ENCODE measurements around the gene ADORA2A.

DNA sequence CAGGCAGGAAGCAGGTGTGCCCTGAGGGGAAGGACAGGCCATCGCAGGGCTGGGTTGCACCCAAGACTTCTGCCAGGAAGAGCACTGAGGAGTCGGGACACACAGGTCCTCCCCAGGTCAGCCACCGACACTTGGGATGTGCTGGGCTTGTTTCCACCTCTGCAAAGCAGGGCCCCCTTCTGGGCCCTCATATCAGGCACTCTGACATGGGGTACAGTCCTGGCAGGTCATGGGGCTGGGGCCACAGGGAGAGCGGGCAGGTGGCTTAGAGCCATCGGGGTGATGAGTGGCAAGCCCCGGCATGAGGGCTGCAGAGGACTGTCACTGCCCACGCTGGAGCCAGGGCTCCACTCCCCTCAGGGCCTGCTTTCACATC is 7.9 kb upstream of the ADORA2A start:
- TF ChIP-seq, protein P1, sequence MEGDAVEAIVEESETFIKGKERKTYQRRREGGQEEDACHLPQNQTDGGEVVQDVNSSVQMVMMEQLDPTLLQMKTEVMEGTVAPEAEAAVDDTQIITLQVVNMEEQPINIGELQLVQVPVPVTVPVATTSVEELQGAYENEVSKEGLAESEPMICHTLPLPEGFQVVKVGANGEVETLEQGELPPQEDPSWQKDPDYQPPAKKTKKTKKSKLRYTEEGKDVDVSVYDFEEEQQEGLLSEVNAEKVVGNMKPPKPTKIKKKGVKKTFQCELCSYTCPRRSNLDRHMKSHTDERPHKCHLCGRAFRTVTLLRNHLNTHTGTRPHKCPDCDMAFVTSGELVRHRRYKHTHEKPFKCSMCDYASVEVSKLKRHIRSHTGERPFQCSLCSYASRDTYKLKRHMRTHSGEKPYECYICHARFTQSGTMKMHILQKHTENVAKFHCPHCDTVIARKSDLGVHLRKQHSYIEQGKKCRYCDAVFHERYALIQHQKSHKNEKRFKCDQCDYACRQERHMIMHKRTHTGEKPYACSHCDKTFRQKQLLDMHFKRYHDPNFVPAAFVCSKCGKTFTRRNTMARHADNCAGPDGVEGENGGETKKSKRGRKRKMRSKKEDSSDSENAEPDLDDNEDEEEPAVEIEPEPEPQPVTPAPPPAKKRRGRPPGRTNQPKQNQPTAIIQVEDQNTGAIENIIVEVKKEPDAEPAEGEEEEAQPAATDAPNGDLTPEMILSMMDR (IDR thresholded peaks at IDR 0.05): no peak
- TF ChIP-seq POLR2A (IDR thresholded peaks at IDR 0.05): no peak
- no peak for TF ChIP-seq POLR2AphosphoS5 (IDR thresholded peaks at IDR 0.05)

All from stomach (tissue), 4 donors.